IMR-90 (cell line): ENCODE measurements around the gene CHST5. TPM values are rescaled to one million over a fixed set of nuclear protein-coding genes. Genes with fewer than 3 reads are reported as not detected.

Experiments used
- ATAC-seq: fragments of 200-7000 bp; cut with Tn5 transposase; 2 replicates; pipeline ENCODE4 v1.9.1; 2020; ENCODE audit warnings: low read depth, mild to moderate bottlenecking, moderate library complexity
- BruUV-seq: library from RNA; stranded (reverse); fragments of 400-500 nt; replicated peaks from 2 replicates; lab custom pipeline; 2021; lab: Mats Ljungman, UMichigan
- CTCF ChIA-PET: fragments of 300-600 bp; formaldehyde crosslinking; extraction: SDS; loops from one replicate; lab custom pipeline; 2021; ENCODE audit warnings: antibody characterized with exemption; lab: Yijun Ruan, JAX
- POLR2A ChIA-PET: fragments of 300-600 bp; sonication (Branson Sonifier 250); formaldehyde crosslinking; loops from one replicate; lab custom pipeline; 2022; ENCODE audit warnings: antibody characterized with exemption; ENCODE audit not compliant: unreplicated experiment; lab: Charles Lee
- DNase-seq: peaks from one replicate; pipeline ENCODE4 v3.0.0; 2013
- H2AFZ ChIP-seq: replicated peaks from 2 replicates; pipeline ENCODE3; 2013; ENCODE audit warnings: low read length, mild to moderate bottlenecking; ENCODE audit not compliant: poor library complexity
- H2AK5ac ChIP-seq: 2 replicates; pipeline ENCODE4 v1.6.1; 2013; ENCODE audit warnings: low read depth, low read length, inconsistent platforms
- H2AK9ac ChIP-seq: replicated peaks from 2 replicates; pipeline ENCODE3; 2013; ENCODE audit warnings: mild to moderate bottlenecking, low read depth, low read length, moderate library complexity; ENCODE audit not compliant: poor library complexity
- H2BK120ac ChIP-seq: 2 replicates; pipeline ENCODE4 v1.6.1; 2013; ENCODE audit warnings: low read depth, low read length, inconsistent platforms
- H2BK15ac ChIP-seq: 3 replicates; pipeline ENCODE4 v1.6.1; 2013; ENCODE audit warnings: low read depth, low read length, inconsistent platforms
- H2BK20ac ChIP-seq: 2 replicates; pipeline ENCODE4 v1.6.1; 2013; ENCODE audit warnings: low read depth, mild to moderate bottlenecking, inconsistent platforms, low read length, moderate library complexity
- H2BK5ac ChIP-seq: 2 replicates; pipeline ENCODE4 v1.6.1; 2013; ENCODE audit warnings: mild to moderate bottlenecking, low read depth, low read length, inconsistent platforms; ENCODE audit not compliant: poor library complexity, severe bottlenecking
- H3K14ac ChIP-seq: replicated peaks from 2 replicates; pipeline ENCODE4 v1.6.1; 2013; ENCODE audit warnings: low read depth, low read length, inconsistent platforms
- H3K18ac ChIP-seq: 2 replicates; pipeline ENCODE4 v1.6.1; 2013; ENCODE audit warnings: low read depth, low read length, control low read depth
- H3K23ac ChIP-seq: 2 replicates; pipeline ENCODE4 v1.6.1; 2013; ENCODE audit warnings: low read depth, low read length, inconsistent platforms
- H3K27ac ChIP-seq: 2 replicates; pipeline ENCODE4 v1.5.1; 2013; ENCODE audit warnings: mild to moderate bottlenecking, control low read depth, low read length; ENCODE audit not compliant: insufficient read depth
- H3K27me3 ChIP-seq: 2 replicates; pipeline ENCODE4 v1.6.1; 2013; ENCODE audit warnings: low read length; ENCODE audit not compliant: control insufficient read depth, insufficient read depth
- H3K36me3 ChIP-seq: 2 replicates; pipeline ENCODE4 v1.6.1; 2013; ENCODE audit warnings: low read length, mixed read lengths; ENCODE audit not compliant: control insufficient read depth, insufficient read depth
- H3K4ac ChIP-seq: 2 replicates; pipeline ENCODE4 v1.6.1; 2013; ENCODE audit warnings: low read depth, low read length, inconsistent platforms
- H3K4me1 ChIP-seq: 2 replicates; pipeline ENCODE4 v1.6.1; 2013; ENCODE audit warnings: low read length, mixed read lengths; ENCODE audit not compliant: control insufficient read depth, insufficient read depth
- H3K4me2 ChIP-seq: 2 replicates; pipeline ENCODE4 v1.6.1; 2013; ENCODE audit warnings: low read depth, mild to moderate bottlenecking, control low read depth, low read length, moderate library complexity
- H3K4me3 ChIP-seq: 2 replicates; pipeline ENCODE4 v1.5.1; 2013; ENCODE audit warnings: low read depth, mild to moderate bottlenecking, control low read depth, low read length, moderate library complexity; ENCODE audit not compliant: insufficient read depth
- H3K56ac ChIP-seq: 2 replicates; pipeline ENCODE4 v1.6.1; 2013; ENCODE audit warnings: low read length, inconsistent platforms; ENCODE audit not compliant: insufficient read depth; ENCODE audit errors: extremely low read depth
- H3K79me1 ChIP-seq, 2 experiments: 2 replicates each; pipeline ENCODE4 v1.6.1; 2013; ENCODE audit warnings: low read length in 2 of 2, inconsistent platforms in 1 of 2, low read depth in 1 of 2
- H3K9ac ChIP-seq: 2 replicates; pipeline ENCODE4 v1.6.1; 2013; ENCODE audit warnings: low read depth, low read length, control low read depth
- H3K9me1 ChIP-seq: 2 replicates; pipeline ENCODE4 v1.6.1; 2013; ENCODE audit warnings: low read length, inconsistent platforms; ENCODE audit not compliant: insufficient read depth
- H3K9me3 ChIP-seq: 2 replicates; pipeline ENCODE4 v1.6.1; 2013; ENCODE audit warnings: low read length; ENCODE audit not compliant: control insufficient read depth, insufficient read depth
- H4K20me1 ChIP-seq: 2 replicates; pipeline ENCODE4 v1.6.1; 2013; ENCODE audit warnings: low read length, inconsistent platforms; ENCODE audit not compliant: insufficient read depth
- H4K5ac ChIP-seq: 2 replicates; pipeline ENCODE4 v1.6.1; 2013; ENCODE audit warnings: mild to moderate bottlenecking, low read depth, low read length, control low read depth
- H4K8ac ChIP-seq, 2 experiments: 2 replicates each; pipeline ENCODE4 v1.6.1; 2013; ENCODE audit warnings: low read depth in 2 of 2, low read length in 2 of 2, control low read depth in 1 of 2, inconsistent platforms in 1 of 2
- H4K91ac ChIP-seq: 2 replicates; pipeline ENCODE4 v1.6.1; 2013; ENCODE audit warnings: low read depth, low read length, inconsistent platforms; ENCODE audit not compliant: insufficient read depth
- CEBPB ChIP-seq: IDR thresholded peaks from 2 replicates; pipeline ENCODE4 v1.6.1; 2012; ENCODE audit warnings: low read depth, low read length, improper control_type of control experiment
- CHD1 ChIP-seq: IDR thresholded peaks from 2 replicates; pipeline ENCODE4 v1.6.1; 2012; ENCODE audit warnings: low read depth, low read length, improper control_type of control experiment
- FOS ChIP-seq: fragments of 150-350 bp; IDR thresholded peaks from 2 replicates; pipeline ENCODE4 v1.6.1; 2016; ENCODE audit warnings: low read depth, low read length
- MAFK ChIP-seq: IDR thresholded peaks from 2 replicates; pipeline ENCODE4 v1.6.1; 2012; ENCODE audit warnings: low read depth, low read length, improper control_type of control experiment
- POLR2A ChIP-seq: IDR thresholded peaks from 2 replicates; pipeline ENCODE4 v1.6.1; 2012; ENCODE audit warnings: mild to moderate bottlenecking, low read depth, low read length
- RAD21 ChIP-seq: IDR thresholded peaks from 2 replicates; pipeline ENCODE4 v1.6.1; 2012; ENCODE audit warnings: low read length, improper control_type of control experiment
- RCOR1 ChIP-seq: IDR thresholded peaks from 2 replicates; pipeline ENCODE4 v1.6.1; 2012; ENCODE audit warnings: mild to moderate bottlenecking, low read length, improper control_type of control experiment; ENCODE audit not compliant: insufficient replicate concordance
- RFX5 ChIP-seq: IDR thresholded peaks from 2 replicates; pipeline ENCODE4 v1.8.0; 2012; ENCODE audit warnings: low read depth, mild to moderate bottlenecking, low read length, moderate library complexity
- WGBS, 2 experiments: methylation state at CpG; one replicate each; pipeline versions ENCODE4 v1.1.5 to v1.1.7; 2013; ENCODE audit warnings: missing lambda C conversion rate in 2 of 2; ENCODE audit not compliant: insufficient read length in 1 of 2; ENCODE audit errors: extremely low coverage in 2 of 2; 5-methylcytosine and 5-hydroxymethylcytosine counted together
- dilution Hi-C: fragments of 300-500 bp; cut with HindIII; formaldehyde crosslinking; loops from one replicate; pipeline ENCODE4 v1.14.3; 2018; ENCODE audit warnings: low sequenced_read_pairs; ENCODE audit not compliant: unreplicated experiment
- in situ Hi-C: fragments of 300-500 bp; cut with MboI; formaldehyde crosslinking; loops from 3 replicates; pipeline ENCODE4 v1.14.3; 2019; ENCODE audit warnings: low sequenced_read_pairs, inconsistent platforms, mixed read lengths
- intact Hi-C: fragments of 100-400 bp; cut with micrococcal nuclease; formaldehyde crosslinking; loops from 2 replicates; pipeline ENCODE4 v1.10.0; 2022
- polyA plus RNA-seq, 3 experiments: library from polyadenylated mRNA; depleted of rRNA; stranded (reverse); fragments of >200 nt; gene quantifications; 2 replicates each; pipeline ENCODE4 v1.2.3, GENCODE V29; 2012; ENCODE audit warnings: low replicate concordance in 1 of 3
- total RNA-seq: library from RNA; depleted of rRNA; stranded (reverse); fragments of >200 nt; gene quantifications from 2 replicates; pipeline ENCODE4 v1.2.3, GENCODE V29; 2012
- TF ChIP-seq, protein P1 (sequence below): conservative IDR thresholded peaks from 2 replicates; pipeline ENCODE4 v1.5.1; 2012; ENCODE audit warnings: mild to moderate bottlenecking, low read depth, low read length, improper control_type of control experiment

CHST5 gene
- total and polyA plus RNA-seq, 2 of the 4 experiments (the other 2 are of a cell fraction), result not detected

DNA sequence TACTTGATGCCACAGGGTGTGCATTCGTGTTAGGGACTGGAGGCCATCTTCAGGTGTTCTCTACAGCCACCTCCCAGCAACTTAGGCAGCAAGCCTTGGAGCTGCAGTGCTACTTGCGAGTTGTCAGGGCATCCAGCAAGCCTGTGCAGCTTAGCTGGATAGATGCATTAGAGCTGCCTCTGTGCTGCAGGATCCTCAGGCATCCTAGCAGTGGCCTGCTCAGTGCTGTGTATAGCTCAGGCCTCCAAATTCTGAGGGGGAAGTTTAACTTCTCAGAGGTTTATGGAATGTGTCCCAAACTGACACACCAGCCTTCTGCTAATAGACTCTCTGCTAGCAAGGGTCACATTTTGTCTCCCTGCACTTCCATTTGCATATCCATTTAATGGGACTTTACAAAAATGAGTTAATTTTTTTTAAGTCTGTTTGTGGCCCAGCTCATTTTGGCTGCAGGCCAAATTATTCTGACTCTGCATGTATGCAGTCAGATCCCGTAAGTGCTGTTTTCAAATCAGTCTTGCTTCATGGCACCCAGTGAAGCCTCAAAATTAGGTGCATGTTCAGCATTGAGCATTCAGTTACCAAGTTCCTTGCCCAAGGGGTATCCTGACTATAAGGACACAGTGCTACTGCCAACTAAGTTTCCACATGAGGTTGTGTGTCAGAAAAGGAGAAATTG, 37.1 kb upstream of the CHST5 start:
- Histone ChIP-seq H4K5ac (no peak overlapping the region), H3K79me1 (peaks cover 19 to 64% of the 10 kb centered on the region in 2 experiments; a peak in 3 of 4 replicates), H3K18ac (no peak overlapping the region), H2AFZ (no peak overlapping the region), H2AK5ac (no peak overlapping the region), H3K14ac (no peak overlapping the region), H3K27me3 (no peaks in the 10 kb centered on the region), H3K4me3 (no peak overlapping the region), H2BK5ac (no peak overlapping the region), H2AK9ac (no peak overlapping the region), H2BK120ac (no peak overlapping the region), H3K56ac (no peak overlapping the region), H3K9me1 (peaks cover 10% of the 10 kb centered on the region), H3K9ac (no peak overlapping the region), H4K91ac (no peak overlapping the region), H2BK15ac (no peak overlapping the region), H4K8ac (no peak overlapping the region), H3K23ac (no peak overlapping the region), H4K20me1 (no peaks in the 10 kb centered on the region; the same call in 1 of the 2 replicates), H3K27ac (no peak overlapping the region), H2BK20ac (no peak overlapping the region), H3K9me3 (no peaks in the 10 kb centered on the region), H3K4me2 (no peak overlapping the region), H3K36me3 (peaks cover 74% of the 10 kb centered on the region), H3K4me1 (0 out of 2 replicates have a peak, but pooled peaks cover 2% of the 10 kb centered on the region), H3K4ac (no peak overlapping the region)
- in situ Hi-C loops, result no loop called here
- TF ChIP-seq, protein P1, sequence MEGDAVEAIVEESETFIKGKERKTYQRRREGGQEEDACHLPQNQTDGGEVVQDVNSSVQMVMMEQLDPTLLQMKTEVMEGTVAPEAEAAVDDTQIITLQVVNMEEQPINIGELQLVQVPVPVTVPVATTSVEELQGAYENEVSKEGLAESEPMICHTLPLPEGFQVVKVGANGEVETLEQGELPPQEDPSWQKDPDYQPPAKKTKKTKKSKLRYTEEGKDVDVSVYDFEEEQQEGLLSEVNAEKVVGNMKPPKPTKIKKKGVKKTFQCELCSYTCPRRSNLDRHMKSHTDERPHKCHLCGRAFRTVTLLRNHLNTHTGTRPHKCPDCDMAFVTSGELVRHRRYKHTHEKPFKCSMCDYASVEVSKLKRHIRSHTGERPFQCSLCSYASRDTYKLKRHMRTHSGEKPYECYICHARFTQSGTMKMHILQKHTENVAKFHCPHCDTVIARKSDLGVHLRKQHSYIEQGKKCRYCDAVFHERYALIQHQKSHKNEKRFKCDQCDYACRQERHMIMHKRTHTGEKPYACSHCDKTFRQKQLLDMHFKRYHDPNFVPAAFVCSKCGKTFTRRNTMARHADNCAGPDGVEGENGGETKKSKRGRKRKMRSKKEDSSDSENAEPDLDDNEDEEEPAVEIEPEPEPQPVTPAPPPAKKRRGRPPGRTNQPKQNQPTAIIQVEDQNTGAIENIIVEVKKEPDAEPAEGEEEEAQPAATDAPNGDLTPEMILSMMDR, result no peak
- TF ChIP-seq FOS (no peak), MAFK (no peak), RCOR1 (no peak), POLR2A (no peak), RAD21 (no peak), RFX5 (no peak), CEBPB (no peak), CHD1 (no peak)
- no peak for ATAC-seq
- no peak for DNase-seq
- 76% methylated on average over 2 of the region's 3 CpGs; no CpG with 5 or more reads in 1 of the 2 experiments for WGBS, 2 experiments
- POLR2A ChIA-PET, result no interaction called here
- CTCF ChIA-PET, result interaction anchor here (1.2 kb wide), 1 partner anchor 56 kb away, joined by 3 read pairs; no protein-coding TSS in a partner anchor
- dilution Hi-C loops, result no loop called here
- BruUV-seq, result no TSS peak
- intact Hi-C loops, result no loop called here
